ENCODE measurements around the gene RBSN. TPM values are rescaled to one million over a fixed set of nuclear protein-coding genes. Genes with fewer than 3 reads are reported as not detected.

Gene RBSN
- total RNA-seq, 2 donors from 2014 or later, result 15.6 to 17.0 TPM

DNA sequence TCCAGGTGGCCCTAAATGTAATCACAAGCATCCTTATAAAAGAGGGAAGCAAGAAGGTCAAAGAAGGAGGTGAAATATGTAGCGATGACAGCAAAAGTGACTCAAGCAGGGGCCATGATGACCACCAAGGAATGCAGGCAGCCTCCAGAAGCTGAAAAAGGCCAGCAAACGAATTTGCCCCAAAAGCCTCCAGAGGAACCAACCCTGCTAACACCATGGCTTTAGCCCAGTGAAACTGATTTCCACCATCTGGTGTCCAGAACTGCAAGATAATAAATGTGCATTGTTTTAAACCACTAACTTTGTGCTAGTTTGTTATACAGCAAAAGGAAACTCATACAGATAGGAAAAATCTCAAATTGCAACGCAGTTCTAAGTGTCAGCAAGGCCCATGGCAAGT, 23.0 kb upstream of the RBSN start:
- H3K9me3 ChIP-seq, result no peaks in the 10 kb centered on the region
- no peaks in the 10 kb centered on the region for H3K27me3 ChIP-seq
- H3K27ac ChIP-seq, result no peak overlapping the region
- H3K36me3 ChIP-seq, result no peaks in the 10 kb centered on the region
- intact Hi-C loops (cut with DNase I), result no loop called here
- H3K4me1 ChIP-seq, result no peaks in the 10 kb centered on the region
- TF ChIP-seq, protein P1, sequence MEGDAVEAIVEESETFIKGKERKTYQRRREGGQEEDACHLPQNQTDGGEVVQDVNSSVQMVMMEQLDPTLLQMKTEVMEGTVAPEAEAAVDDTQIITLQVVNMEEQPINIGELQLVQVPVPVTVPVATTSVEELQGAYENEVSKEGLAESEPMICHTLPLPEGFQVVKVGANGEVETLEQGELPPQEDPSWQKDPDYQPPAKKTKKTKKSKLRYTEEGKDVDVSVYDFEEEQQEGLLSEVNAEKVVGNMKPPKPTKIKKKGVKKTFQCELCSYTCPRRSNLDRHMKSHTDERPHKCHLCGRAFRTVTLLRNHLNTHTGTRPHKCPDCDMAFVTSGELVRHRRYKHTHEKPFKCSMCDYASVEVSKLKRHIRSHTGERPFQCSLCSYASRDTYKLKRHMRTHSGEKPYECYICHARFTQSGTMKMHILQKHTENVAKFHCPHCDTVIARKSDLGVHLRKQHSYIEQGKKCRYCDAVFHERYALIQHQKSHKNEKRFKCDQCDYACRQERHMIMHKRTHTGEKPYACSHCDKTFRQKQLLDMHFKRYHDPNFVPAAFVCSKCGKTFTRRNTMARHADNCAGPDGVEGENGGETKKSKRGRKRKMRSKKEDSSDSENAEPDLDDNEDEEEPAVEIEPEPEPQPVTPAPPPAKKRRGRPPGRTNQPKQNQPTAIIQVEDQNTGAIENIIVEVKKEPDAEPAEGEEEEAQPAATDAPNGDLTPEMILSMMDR (IDR thresholded peaks at IDR 0.05), result no peak
- H3K9ac ChIP-seq (ENCODE audit: low read depth in 2 of 2, low read length in 2 of 2), result no peak overlapping the region
- DNase-seq, result no peak
- no peak overlapping the region for H3K4me3 ChIP-seq

DNA sequence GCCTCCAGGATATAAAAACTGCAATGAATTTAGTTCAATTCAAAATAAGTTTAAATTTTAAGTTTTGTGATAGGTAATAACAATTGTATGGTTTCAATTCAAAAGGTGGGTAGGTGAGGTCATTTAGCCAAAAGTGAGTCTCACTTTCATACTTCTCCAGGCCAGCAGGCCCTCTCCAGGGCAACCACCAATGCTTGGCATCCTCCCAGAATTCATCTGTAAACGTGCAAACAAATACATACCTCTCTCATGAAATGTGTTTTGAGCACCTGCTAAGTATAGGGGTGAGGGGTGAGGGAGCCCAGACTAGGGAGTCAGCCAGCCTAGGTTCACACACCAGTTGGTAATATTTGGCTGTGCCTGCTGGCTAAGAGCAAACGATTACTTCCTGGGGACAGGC, 22.0 kb upstream of the RBSN start:
- Histone ChIP-seq H3K9me3 (no peaks in the 10 kb centered on the region), H3K9ac (ENCODE audit: low read depth in 2 of 2, low read length in 2 of 2) (no peak overlapping the region), H3K4me1 (no peaks in the 10 kb centered on the region), H3K4me3 (no peak overlapping the region), H3K27ac (no peak overlapping the region), H3K27me3 (no peaks in the 10 kb centered on the region), H3K36me3 (no peaks in the 10 kb centered on the region)
- DNase-seq, result no peak
- TF ChIP-seq, protein P1 (IDR thresholded peaks at IDR 0.05), result no peak
- intact Hi-C loops (cut with DNase I), result no loop called here

DNA sequence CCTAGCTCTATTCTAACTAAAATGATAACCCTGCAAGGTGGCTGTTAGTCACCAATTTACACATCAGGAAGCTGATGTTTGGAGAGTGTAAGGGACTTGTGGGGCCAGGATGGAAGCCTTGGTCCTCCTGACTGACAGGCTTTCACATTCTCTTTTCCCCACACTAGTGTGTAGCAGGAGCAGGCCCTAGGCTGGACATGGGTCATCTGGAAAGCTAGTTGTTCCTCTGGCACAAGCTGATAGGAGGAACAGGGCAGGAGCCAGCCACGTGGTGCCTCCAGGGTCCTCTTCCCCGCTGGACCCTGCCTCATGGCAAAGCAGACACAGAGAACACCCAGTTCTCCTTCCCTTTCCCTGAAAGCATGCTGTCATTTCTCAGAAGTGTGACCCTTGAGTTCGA, 18.1 kb upstream of the RBSN start:
- TF ChIP-seq, protein P1 (IDR thresholded peaks at IDR 0.05), result no peak
- Histone ChIP-seq H3K27me3 (no peaks in the 10 kb centered on the region), H3K9me3 (no peaks in the 10 kb centered on the region), H3K27ac (no peak overlapping the region), H3K9ac (ENCODE audit: low read depth in 2 of 2, low read length in 2 of 2) (no peak overlapping the region), H3K36me3 (no peaks in the 10 kb centered on the region), H3K4me1 (no peaks in the 10 kb centered on the region), H3K4me3 (no peak overlapping the region)
- intact Hi-C loops (cut with DNase I), result loop anchor here (5.0 kb wide), 1 partner anchor 85 kb away; no protein-coding TSS in a partner anchor
- DNase-seq, result no peak

DNA sequence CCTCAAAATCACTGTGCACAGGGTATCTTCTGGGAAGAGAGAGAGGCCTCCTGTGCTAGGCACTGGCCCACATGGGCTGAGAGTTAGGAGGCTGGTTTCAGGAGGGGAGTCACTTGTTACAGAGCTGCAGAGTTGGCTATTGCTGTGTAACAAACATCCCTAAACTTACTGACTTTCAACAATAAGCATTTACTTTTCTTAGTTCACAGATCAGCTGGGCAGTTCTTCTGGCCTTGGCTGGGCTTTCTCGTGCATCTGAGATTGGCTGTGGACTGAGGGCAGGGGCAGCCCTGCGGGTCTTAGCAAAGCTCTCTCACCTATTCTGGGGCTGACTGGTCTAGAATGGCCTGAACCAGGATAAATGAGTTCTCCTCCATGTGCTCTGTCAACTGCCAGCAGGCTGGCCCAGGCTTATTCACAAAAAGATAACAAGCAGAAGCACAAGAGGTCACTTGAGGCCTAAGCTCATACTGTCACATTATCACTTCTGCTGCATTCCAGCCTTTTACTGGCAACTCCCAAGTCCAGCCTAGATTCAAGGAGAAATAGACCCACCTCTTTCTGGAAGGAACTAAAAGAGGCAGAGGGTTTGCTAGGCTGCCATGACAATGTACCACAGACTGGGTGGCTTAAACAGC, 17.2 kb upstream of the RBSN start:
- Histone ChIP-seq H3K9me3 (no peaks in the 10 kb centered on the region), H3K27me3 (no peaks in the 10 kb centered on the region), H3K27ac (no peak overlapping the region), H3K4me1 (no peaks in the 10 kb centered on the region), H3K4me3 (no peak overlapping the region), H3K36me3 (no peaks in the 10 kb centered on the region), H3K9ac (ENCODE audit: low read depth in 2 of 2, low read length in 2 of 2) (no peak overlapping the region)
- TF ChIP-seq, protein P1 (IDR thresholded peaks at IDR 0.05), result no peak
- intact Hi-C loops (cut with DNase I), result loop anchor here (5.0 kb wide), 1 partner anchor 86 kb away; no protein-coding TSS in a partner anchor
- no peak for DNase-seq

DNA sequence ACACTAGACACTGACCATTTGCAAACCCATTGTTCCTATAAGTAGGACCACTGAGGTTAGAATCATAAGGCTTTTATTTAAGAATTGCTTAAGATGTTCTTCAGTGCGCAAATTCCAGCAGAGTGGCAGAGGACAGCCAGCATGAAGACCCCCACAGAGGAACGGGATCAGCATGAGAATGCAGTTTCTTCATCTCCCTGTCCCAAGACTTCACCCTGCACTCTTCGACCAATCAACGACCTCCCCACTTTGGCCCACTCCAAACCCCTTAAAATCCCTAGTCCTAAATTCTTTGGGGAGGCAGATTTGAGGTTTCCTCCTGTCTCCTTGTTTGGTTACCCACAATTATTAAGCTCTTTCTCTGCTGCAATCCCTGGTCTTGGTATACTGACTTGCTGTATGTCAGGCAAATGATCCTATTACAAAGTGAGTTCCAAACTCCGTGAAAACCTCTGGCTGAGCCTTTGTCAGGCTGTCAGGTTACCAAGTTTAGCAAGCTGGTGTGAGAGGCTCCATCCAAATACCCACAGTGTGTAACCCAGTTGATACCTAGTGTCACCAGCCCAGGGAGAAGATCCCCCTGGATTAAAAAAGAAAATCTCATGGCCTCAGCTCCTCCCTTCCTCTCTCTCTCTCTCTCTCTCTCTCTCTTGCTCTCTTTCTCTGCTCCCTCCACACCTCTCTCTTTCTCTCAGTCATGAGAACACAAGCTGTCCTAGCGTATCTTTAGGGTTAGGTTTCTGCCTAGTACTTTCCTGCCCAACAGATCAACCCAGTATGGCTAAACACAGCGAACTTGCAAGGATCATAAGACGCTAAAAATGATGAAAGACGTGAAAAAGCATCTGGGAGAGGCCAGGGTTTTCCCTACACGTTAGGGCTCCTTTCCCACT, 15.8 kb upstream of the RBSN start:
- Histone ChIP-seq H3K9me3 (no peaks in the 10 kb centered on the region), H3K9ac (ENCODE audit: low read depth in 2 of 2, low read length in 2 of 2) (no peak overlapping the region), H3K4me3 (no peak overlapping the region), H3K27ac (no peak overlapping the region), H3K36me3 (no peaks in the 10 kb centered on the region), H3K27me3 (no peaks in the 10 kb centered on the region), H3K4me1 (no peaks in the 10 kb centered on the region)
- intact Hi-C loops (cut with DNase I), result loop anchor here (5.0 kb wide), 1 partner anchor 88 kb away; no protein-coding TSS in a partner anchor
- no peak for DNase-seq
- TF ChIP-seq, protein P1 (IDR thresholded peaks at IDR 0.05), result no peak

All from colonic mucosa (tissue), 4 donors.